Naive thymus-derived CD4-positive, alpha-beta T cell (primary cell): ENCODE data around the gene SMYD3. TPM values are rescaled to one million over a fixed set of nuclear protein-coding genes. Genes with fewer than 3 reads are reported as not detected.

Source experiments
- ATAC-seq: fragments of 150-1000 bp; cut with Tn5 transposase; 2 replicates; pipeline ENCODE4 v1.10.0; 2021; ENCODE audit warnings: mild to moderate bottlenecking, moderate library complexity
- CTCF ChIA-PET: fragments of 350-600 bp; sonication (Branson Sonifier 250); formaldehyde crosslinking; loops from one replicate; lab custom pipeline; 2021; ENCODE audit warnings: antibody characterized with exemption; lab: Charles Lee
- POLR2A ChIA-PET: fragments of 350-600 bp; sonication (Branson Sonifier 250); formaldehyde crosslinking; loops from one replicate; lab custom pipeline; 2021; ENCODE audit warnings: antibody characterized with exemption, inconsistent platforms; lab: Charles Lee
- DNase-seq, 9 donors: peaks; one replicate each; pipeline versions ENCODE4 v3.0.0 to v3.0.0-alpha.2; 2020 to 2022; ENCODE audit warnings: mixed read lengths in 1 of 9
- H3K27ac ChIP-seq: one replicate; pipeline ENCODE4 v1.7.0; 2013; ENCODE audit warnings: mild to moderate bottlenecking, low read depth, low read length, moderate library complexity
- H3K27me3 ChIP-seq, 2 donors: one replicate each; pipeline ENCODE4 v1.7.0; 2013; ENCODE audit warnings: low read length in 2 of 2, mild to moderate bottlenecking in 2 of 2, moderate library complexity in 2 of 2; ENCODE audit not compliant: control insufficient read depth in 2 of 2, insufficient read depth in 2 of 2
- H3K36me3 ChIP-seq, 3 experiments: 1 replicate in 2 of 3; 2 replicates in 1 of 3; pipeline ENCODE4 v1.7.0; 2013; ENCODE audit warnings: low read length in 3 of 3, mild to moderate bottlenecking in 3 of 3, moderate library complexity in 1 of 3; ENCODE audit not compliant: insufficient read depth in 3 of 3, control insufficient read depth in 2 of 3
- H3K4me1 ChIP-seq, 2 donors: one replicate each; pipeline ENCODE4 v1.7.0; 2013; ENCODE audit warnings: low read length in 2 of 2, mild to moderate bottlenecking in 2 of 2, moderate library complexity in 1 of 2; ENCODE audit not compliant: control insufficient read depth in 2 of 2, insufficient read depth in 2 of 2
- H3K4me3 ChIP-seq: 2 replicates; pipeline ENCODE4 v1.7.0; 2013; ENCODE audit warnings: mild to moderate bottlenecking, low read length
- H3K9me3 ChIP-seq, 3 experiments: 1 replicate in 2 of 3; 2 replicates in 1 of 3; pipeline ENCODE4 v1.7.0; 2013; ENCODE audit warnings: low read length in 3 of 3; ENCODE audit not compliant: control insufficient read depth in 2 of 3
- H3K27ac Mint-ChIP-seq, 9 donors: one replicate each; pipeline ENCODE4 v1.8.0; 2020 to 2022; ENCODE audit warnings: mixed read lengths in 9 of 9, mild to moderate bottlenecking in 8 of 9, moderate library complexity in 5 of 9, inconsistent platforms in 2 of 9
- H3K27me3 Mint-ChIP-seq, 5 donors: one replicate each; pipeline ENCODE4 v1.8.0; 2021 to 2022; ENCODE audit warnings: mixed read lengths in 5 of 5, mild to moderate bottlenecking in 1 of 5
- H3K36me3 Mint-ChIP-seq, 5 donors: one replicate each; pipeline ENCODE4 v1.8.0; 2020 to 2022; ENCODE audit warnings: mixed read lengths in 5 of 5, mild to moderate bottlenecking in 3 of 5, inconsistent platforms in 1 of 5
- H3K4me1 Mint-ChIP-seq, 7 donors: one replicate each; pipeline ENCODE4 v1.8.0; 2020 to 2022; ENCODE audit warnings: mixed read lengths in 7 of 7, mild to moderate bottlenecking in 3 of 7, inconsistent platforms in 1 of 7
- H3K4me3 Mint-ChIP-seq, 10 donors: one replicate each; pipeline ENCODE4 v1.8.0; 2020 to 2022; ENCODE audit warnings: mild to moderate bottlenecking in 10 of 10, mixed read lengths in 10 of 10, moderate library complexity in 6 of 10, inconsistent platforms in 2 of 10
- H3K9me3 Mint-ChIP-seq, 11 donors: one replicate each; pipeline ENCODE4 v1.8.0; 2020 to 2022; ENCODE audit warnings: mixed read lengths in 11 of 11, mild to moderate bottlenecking in 4 of 11, inconsistent platforms in 1 of 11, moderate library complexity in 1 of 11
- intact Hi-C, 2 donors: fragments of 100-400 bp; cut with micrococcal nuclease; formaldehyde crosslinking; loops; one replicate each; pipeline ENCODE4 v1.15.1; 2023
- polyA plus RNA-seq, 2 donors: library from polyadenylated mRNA; unstranded; fragments of 300-500 nt; fragmentation: Illumina TruSeq; gene quantifications; one replicate each; pipeline ENCODE4 v1.2.3, GENCODE V29; 2021
- total RNA-seq, 6 experiments: library from RNA in 5 of 6; stranded (reverse) in 5 of 6; gene quantifications; 1 replicate in 5 of 6; 2 replicates in 1 of 6; pipeline ENCODE4 v1.2.3 and lab custom pipeline; 2021 to 2026

The SMYD3 gene
- total and polyA plus RNA-seq, 7 experiments from 2014 or later = 19.5 to 28.6 (median 24.4) TPM

GRCh38 chr1:245873883-245874671 lies 633.0 kb downstream of the SMYD3 start:
- H3K4me3 Mint-ChIP-seq = no peak overlapping the region
- ChIA-PET CTCF (no interaction called here), POLR2A (no interaction called here)
- ATAC-seq (no peak), DNase-seq (no peak)
- no peak overlapping the region for H3K27ac Mint-ChIP-seq
- Histone ChIP-seq H3K27ac (no peak overlapping the region), H3K4me3 (no peak overlapping the region), H3K36me3 (no peaks in the 10 kb centered on the region), H3K27me3 (no peaks in the 10 kb centered on the region), H3K4me1 (no peaks in the 10 kb centered on the region), H3K9me3 (no peaks in the 10 kb centered on the region)
- H3K9me3 Mint-ChIP-seq = no peaks in the 10 kb centered on the region
- peaks cover 0 to 5% (median 0%) of the 10 kb centered on the region in 7 donors for H3K4me1 Mint-ChIP-seq
- intact Hi-C loops = no loop called here
- peaks cover 0 to 27% (median 6%) of the 10 kb centered on the region in 5 donors for H3K36me3 Mint-ChIP-seq
- no peaks in the 10 kb centered on the region for H3K27me3 Mint-ChIP-seq

- peaks cover 0 to 30% (median 6%) of the 10 kb centered on the region in 5 donors for H3K36me3 Mint-ChIP-seq
- Histone ChIP-seq H3K27me3 (no peaks in the 10 kb centered on the region), H3K36me3 (no peaks in the 10 kb centered on the region), H3K4me1 (no peaks in the 10 kb centered on the region), H3K9me3 (no peaks in the 10 kb centered on the region), H3K4me3 (no peak overlapping the region), H3K27ac (no peak overlapping the region)
- no peaks in the 10 kb centered on the region for H3K9me3 Mint-ChIP-seq
- CTCF ChIA-PET = no interaction called here
- no peak for DNase-seq
- POLR2A ChIA-PET = no interaction called here
- H3K27me3 Mint-ChIP-seq = no peaks in the 10 kb centered on the region
- H3K4me1 Mint-ChIP-seq = peaks cover 0 to 5% (median 0%) of the 10 kb centered on the region in 7 donors
- no peak overlapping the region for H3K27ac Mint-ChIP-seq
- no peak overlapping the region for H3K4me3 Mint-ChIP-seq
- intact Hi-C loops = no loop called here
- ATAC-seq = no peak
Observed at GRCh38 chr1:245873068-245873467, 634.0 kb downstream of the SMYD3 start.

- POLR2A ChIA-PET = no interaction called here
Observed at GRCh38 chr1:245872475-245872874, 634.6 kb downstream of the SMYD3 start.

GRCh38 chr1:245871915-245872314 lies 635.2 kb downstream of the SMYD3 start:
- H3K4me1 Mint-ChIP-seq = peaks cover 0 to 5% (median 0%) of the 10 kb centered on the region in 7 donors
- no peaks in the 10 kb centered on the region for H3K9me3 Mint-ChIP-seq
- Histone ChIP-seq H3K27me3 (no peaks in the 10 kb centered on the region), H3K36me3 (no peaks in the 10 kb centered on the region), H3K27ac (no peak overlapping the region), H3K9me3 (no peaks in the 10 kb centered on the region), H3K4me1 (no peaks in the 10 kb centered on the region), H3K4me3 (no peak overlapping the region)
- no peak overlapping the region for H3K4me3 Mint-ChIP-seq
- intact Hi-C loops = no loop called here
- ChIA-PET POLR2A (no interaction called here), CTCF (no interaction called here)
- DNase-seq = no peak
- no peaks in the 10 kb centered on the region for H3K27me3 Mint-ChIP-seq
- ATAC-seq = no peak
- H3K36me3 Mint-ChIP-seq = peaks cover 0 to 30% (median 6%) of the 10 kb centered on the region in 5 donors
- H3K27ac Mint-ChIP-seq = no peak overlapping the region

More at GRCh38 chr1:245872475-245872874, 634.6 kb downstream of the SMYD3 start:
- Histone ChIP-seq H3K27me3 (no peaks in the 10 kb centered on the region), H3K4me3 (no peak overlapping the region), H3K36me3 (no peaks in the 10 kb centered on the region), H3K4me1 (no peaks in the 10 kb centered on the region), H3K9me3 (no peaks in the 10 kb centered on the region), H3K27ac (no peak overlapping the region)
- H3K4me3 Mint-ChIP-seq = no peak overlapping the region
- ATAC-seq (no peak), DNase-seq (no peak)
- H3K36me3 Mint-ChIP-seq = peaks cover 0 to 30% (median 6%) of the 10 kb centered on the region in 5 donors
- intact Hi-C loops = no loop called here
- H3K4me1 Mint-ChIP-seq = peaks cover 0 to 5% (median 0%) of the 10 kb centered on the region in 7 donors
- no peaks in the 10 kb centered on the region for H3K9me3 Mint-ChIP-seq
- CTCF ChIA-PET = no interaction called here
- H3K27me3 Mint-ChIP-seq = no peaks in the 10 kb centered on the region
- H3K27ac Mint-ChIP-seq = no peak overlapping the region

- no peak for ATAC-seq
- H3K9me3 Mint-ChIP-seq = no peaks in the 10 kb centered on the region
- no peak overlapping the region for H3K27ac Mint-ChIP-seq
- CTCF ChIA-PET = no interaction called here
- no peaks in the 10 kb centered on the region for H3K27me3 Mint-ChIP-seq
- H3K27me3 ChIP-seq = no peaks in the 10 kb centered on the region
- H3K4me1 ChIP-seq = no peaks in the 10 kb centered on the region
- no peak for DNase-seq
- H3K4me3 Mint-ChIP-seq = no peak overlapping the region
- H3K36me3 ChIP-seq = no peaks in the 10 kb centered on the region
- intact Hi-C loops = no loop called here
- H3K4me1 Mint-ChIP-seq = peaks cover 0 to 2% (median 0%) of the 10 kb centered on the region in 7 donors
- H3K9me3 ChIP-seq = no peaks in the 10 kb centered on the region
- no peak overlapping the region for H3K4me3 ChIP-seq
- peaks cover 0 to 30% (median 6%) of the 10 kb centered on the region in 5 donors for H3K36me3 Mint-ChIP-seq
- POLR2A ChIA-PET = no interaction called here
- H3K27ac ChIP-seq = no peak overlapping the region
Observed at GRCh38 chr1:245871191-245871590, 635.9 kb downstream of the SMYD3 start.

GRCh38 chr1:245870698-245871097 lies 636.4 kb downstream of the SMYD3 start:
- peaks cover 0 to 30% (median 6%) of the 10 kb centered on the region in 5 donors for H3K36me3 Mint-ChIP-seq
- DNase-seq (no peak), ATAC-seq (no peak)
- POLR2A ChIA-PET = no interaction called here
- Histone ChIP-seq H3K27me3 (no peaks in the 10 kb centered on the region), H3K4me1 (no peaks in the 10 kb centered on the region), H3K27ac (no peak overlapping the region), H3K9me3 (no peaks in the 10 kb centered on the region), H3K36me3 (no peaks in the 10 kb centered on the region), H3K4me3 (no peak overlapping the region)
- no peak overlapping the region for H3K27ac Mint-ChIP-seq
- no peaks in the 10 kb centered on the region for H3K27me3 Mint-ChIP-seq
- H3K4me1 Mint-ChIP-seq = peaks cover 0 to 2% (median 0%) of the 10 kb centered on the region in 7 donors
- H3K9me3 Mint-ChIP-seq = no peaks in the 10 kb centered on the region
- intact Hi-C loops = no loop called here
- H3K4me3 Mint-ChIP-seq = no peak overlapping the region
- CTCF ChIA-PET = no interaction called here

- ATAC-seq (no peak), DNase-seq (no peak)
- intact Hi-C loops = no loop called here
- Histone ChIP-seq H3K4me1 (no peaks in the 10 kb centered on the region), H3K27me3 (no peaks in the 10 kb centered on the region), H3K9me3 (no peaks in the 10 kb centered on the region), H3K27ac (no peak overlapping the region), H3K36me3 (no peaks in the 10 kb centered on the region), H3K4me3 (no peak overlapping the region)
- H3K4me3 Mint-ChIP-seq = no peak overlapping the region
- POLR2A ChIA-PET = no interaction called here
- peaks cover 0 to 28% (median 6%) of the 10 kb centered on the region in 5 donors for H3K36me3 Mint-ChIP-seq
- H3K9me3 Mint-ChIP-seq = no peaks in the 10 kb centered on the region
- H3K27ac Mint-ChIP-seq = peak overlapping the region in 2 of 9 donors; percentile 8 to 10
- CTCF ChIA-PET = no interaction called here
- peaks cover 0 to 2% (median 0%) of the 10 kb centered on the region in 7 donors for H3K4me1 Mint-ChIP-seq
- H3K27me3 Mint-ChIP-seq = no peaks in the 10 kb centered on the region
Observed at GRCh38 chr1:245869847-245870246, 637.2 kb downstream of the SMYD3 start.
